ENCODE results near the gene STOX2.
"Not testable (repeated sequence)": the region's sequence is repeated elsewhere in the genome, so short reads cannot be mapped to it uniquely, and the experiment has no call there.

Gene STOX2

GRCh38 chr4:184046148-184046547, 141.0 kb downstream of the STOX2 start:
- Histone ChIP-seq H2AFZ (ENCODE audit: low read length) (no peak overlapping the region), H3K4me1 (ENCODE audit: insufficient read depth, low read length, severe bottlenecking) (no peaks in the 10 kb centered on the region), H3K36me3 (ENCODE audit: insufficient read depth, low read length) (no peaks in the 10 kb centered on the region), H3K4me2 (ENCODE audit: low read length) (no peak overlapping the region), H4K20me1 (ENCODE audit: insufficient read depth, low read length) (no peaks in the 10 kb centered on the region), H3K9me3 (ENCODE audit: low read length) (peaks cover 4% of the 10 kb centered on the region; the same call in 1 of the 2 replicates), H3K9ac (ENCODE audit: low read length) (no peak overlapping the region), H3K4me3 (ENCODE audit: low read depth, low read length, poor library complexity, severe bottlenecking) (no peak overlapping the region), H3K27ac (ENCODE audit: low read depth, low read length, poor library complexity, severe bottlenecking) (no peak overlapping the region), H3K9me2 (ENCODE audit: low read depth, low read length) (no peaks in the 10 kb centered on the region), H3F3A (ENCODE audit: insufficient read depth, low read length) (no peaks in the 10 kb centered on the region), H3K27me3 (ENCODE audit: insufficient read depth, low read length) (no peaks in the 10 kb centered on the region), H3K79me2 (ENCODE audit: insufficient read depth, low read length) (no peaks in the 10 kb centered on the region)
- TF ChIP-seq, protein P1, sequence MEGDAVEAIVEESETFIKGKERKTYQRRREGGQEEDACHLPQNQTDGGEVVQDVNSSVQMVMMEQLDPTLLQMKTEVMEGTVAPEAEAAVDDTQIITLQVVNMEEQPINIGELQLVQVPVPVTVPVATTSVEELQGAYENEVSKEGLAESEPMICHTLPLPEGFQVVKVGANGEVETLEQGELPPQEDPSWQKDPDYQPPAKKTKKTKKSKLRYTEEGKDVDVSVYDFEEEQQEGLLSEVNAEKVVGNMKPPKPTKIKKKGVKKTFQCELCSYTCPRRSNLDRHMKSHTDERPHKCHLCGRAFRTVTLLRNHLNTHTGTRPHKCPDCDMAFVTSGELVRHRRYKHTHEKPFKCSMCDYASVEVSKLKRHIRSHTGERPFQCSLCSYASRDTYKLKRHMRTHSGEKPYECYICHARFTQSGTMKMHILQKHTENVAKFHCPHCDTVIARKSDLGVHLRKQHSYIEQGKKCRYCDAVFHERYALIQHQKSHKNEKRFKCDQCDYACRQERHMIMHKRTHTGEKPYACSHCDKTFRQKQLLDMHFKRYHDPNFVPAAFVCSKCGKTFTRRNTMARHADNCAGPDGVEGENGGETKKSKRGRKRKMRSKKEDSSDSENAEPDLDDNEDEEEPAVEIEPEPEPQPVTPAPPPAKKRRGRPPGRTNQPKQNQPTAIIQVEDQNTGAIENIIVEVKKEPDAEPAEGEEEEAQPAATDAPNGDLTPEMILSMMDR (IDR thresholded peaks at IDR 0.05; ENCODE audit: low read length): no peak
- TF ChIP-seq EZH2 (IDR thresholded peaks at IDR 0.05; ENCODE audit: borderline replicate concordance, low read length): no peak

GRCh38 chr4:184051262-184051661, 146.2 kb downstream of the STOX2 start:
- H3K4me1 ChIP-seq (ENCODE audit: insufficient read depth, low read length, severe bottlenecking); H3K36me3 ChIP-seq (ENCODE audit: insufficient read depth, low read length); H3K9me3 ChIP-seq (ENCODE audit: low read length); H3K9me2 ChIP-seq (ENCODE audit: low read depth, low read length); H3F3A ChIP-seq (ENCODE audit: insufficient read depth, low read length); H3K79me2 ChIP-seq (ENCODE audit: insufficient read depth, low read length); H2AFZ ChIP-seq (ENCODE audit: low read length); H3K27me3 ChIP-seq (ENCODE audit: insufficient read depth, low read length); H4K20me1 ChIP-seq (ENCODE audit: insufficient read depth, low read length); H3K27ac ChIP-seq (ENCODE audit: low read depth, low read length, poor library complexity, severe bottlenecking); H3K4me2 ChIP-seq (ENCODE audit: low read length); H3K9ac ChIP-seq (ENCODE audit: low read length); H3K4me3 ChIP-seq (ENCODE audit: low read depth, low read length, poor library complexity, severe bottlenecking): not testable (repeated sequence)

- H3K4me3 ChIP-seq (ENCODE audit: low read depth, low read length, poor library complexity, severe bottlenecking): no peak overlapping the region
Observed at GRCh38 chr4:184052616-184053015, 147.5 kb downstream of the STOX2 start.

DNA sequence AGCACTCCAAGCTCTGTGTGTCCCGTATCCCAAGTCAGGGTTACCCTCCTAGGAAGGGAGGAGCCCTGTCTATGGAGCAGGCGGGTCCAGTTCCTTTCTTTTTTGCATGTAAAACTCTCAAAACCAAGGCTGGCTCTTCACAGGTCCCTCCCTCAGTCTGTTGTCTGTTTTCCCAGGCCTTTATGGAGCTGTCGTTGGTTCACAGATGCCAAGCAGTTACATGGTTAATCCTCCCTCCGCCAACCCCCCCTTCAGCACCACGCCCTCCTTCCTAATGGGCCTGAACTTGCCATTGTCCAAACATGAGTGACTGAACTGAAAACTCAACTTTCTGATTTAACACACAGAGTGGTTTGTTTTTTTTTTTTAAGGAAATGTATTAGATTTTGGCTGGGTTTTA, 148.3 kb downstream of the STOX2 start:
- H2AFZ ChIP-seq (ENCODE audit: low read length): no peak overlapping the region
- no peaks in the 10 kb centered on the region for H3K9me2 ChIP-seq (ENCODE audit: low read depth, low read length)
- H3K27ac ChIP-seq (ENCODE audit: low read depth, low read length, poor library complexity, severe bottlenecking): no peak overlapping the region
- no peaks in the 10 kb centered on the region for H3K36me3 ChIP-seq (ENCODE audit: insufficient read depth, low read length)
- H3K4me2 ChIP-seq (ENCODE audit: low read length): no peak overlapping the region
- no peak for TF ChIP-seq EZH2 (IDR thresholded peaks at IDR 0.05; ENCODE audit: borderline replicate concordance, low read length)
- TF ChIP-seq, protein P1 (IDR thresholded peaks at IDR 0.05; ENCODE audit: low read length): no peak
- H3K4me1 ChIP-seq (ENCODE audit: insufficient read depth, low read length, severe bottlenecking): no peaks in the 10 kb centered on the region
- H3K27me3 ChIP-seq (ENCODE audit: insufficient read depth, low read length): 0 out of 2 replicates have a peak, but pooled peaks cover 2% of the 10 kb centered on the region
- no peak overlapping the region for H3K4me3 ChIP-seq (ENCODE audit: low read depth, low read length, poor library complexity, severe bottlenecking)
- H3K79me2 ChIP-seq (ENCODE audit: insufficient read depth, low read length): no peaks in the 10 kb centered on the region
- H3F3A ChIP-seq (ENCODE audit: insufficient read depth, low read length): no peaks in the 10 kb centered on the region
- H3K9ac ChIP-seq (ENCODE audit: low read length): no peak overlapping the region
- H4K20me1 ChIP-seq (ENCODE audit: insufficient read depth, low read length): no peaks in the 10 kb centered on the region
- no peaks in the 10 kb centered on the region for H3K9me3 ChIP-seq (ENCODE audit: low read length)

More at GRCh38 chr4:184052616-184053015, 147.5 kb downstream of the STOX2 start:
- Histone ChIP-seq H3F3A (ENCODE audit: insufficient read depth, low read length) (no peaks in the 10 kb centered on the region), H3K9me2 (ENCODE audit: low read depth, low read length) (no peaks in the 10 kb centered on the region), H4K20me1 (ENCODE audit: insufficient read depth, low read length) (no peaks in the 10 kb centered on the region), H3K79me2 (ENCODE audit: insufficient read depth, low read length) (no peaks in the 10 kb centered on the region), H3K9ac (ENCODE audit: low read length) (no peak overlapping the region), H3K9me3 (ENCODE audit: low read length) (no peaks in the 10 kb centered on the region), H3K4me1 (ENCODE audit: insufficient read depth, low read length, severe bottlenecking) (no peaks in the 10 kb centered on the region), H3K36me3 (ENCODE audit: insufficient read depth, low read length) (no peaks in the 10 kb centered on the region), H3K4me2 (ENCODE audit: low read length) (no peak overlapping the region), H2AFZ (ENCODE audit: low read length) (no peak overlapping the region), H3K27ac (ENCODE audit: low read depth, low read length, poor library complexity, severe bottlenecking) (no peak overlapping the region), H3K27me3 (ENCODE audit: insufficient read depth, low read length) (no peaks in the 10 kb centered on the region)
- TF ChIP-seq EZH2 (IDR thresholded peaks at IDR 0.05; ENCODE audit: borderline replicate concordance, low read length): no peak
- TF ChIP-seq, protein P1 (IDR thresholded peaks at IDR 0.05; ENCODE audit: low read length): no peak

Measured in OCI-LY1 (cell line).